HG02763 (cell line): ENCODE measurements around the gene PAOX.
"Not testable (repeated sequence)": the region's sequence is repeated elsewhere in the genome, so short reads cannot be mapped to it uniquely, and the experiment has no call there.

Experiments used
- ATAC-seq: cut with Tn5 transposase; IDR thresholded peaks from one replicate; pipeline ENCODE4 v1.9.1; 2021; ENCODE audit warnings: mild to moderate bottlenecking, moderate library complexity; ENCODE audit not compliant: unreplicated experiment

PAOX gene

GRCh38 chr10:133383551-133383950 is 4.5 kb downstream of the PAOX start:
- ATAC-seq, result no peak

- no peak for ATAC-seq
Measured at GRCh38 chr10:133384071-133384470, 5.0 kb downstream of the PAOX start.

GRCh38 chr10:133385214-133385613 is 6.2 kb downstream of the PAOX start:
- ATAC-seq, result no peak

- ATAC-seq, result not testable (repeated sequence)
Measured at GRCh38 chr10:133386951-133387350, 7.9 kb downstream of the PAOX start.

GRCh38 chr10:133388236-133388972 is 9.3 kb downstream of the PAOX start:
- no peak for ATAC-seq

GRCh38 chr10:133388973-133389818 is 10.1 kb downstream of the PAOX start:
- peak; percentile 76 for ATAC-seq

GRCh38 chr10:133390597-133391248 is 11.7 kb downstream of the PAOX start:
- no peak for ATAC-seq

- no peak for ATAC-seq
Measured at GRCh38 chr10:133391249-133391635, 12.2 kb downstream of the PAOX start.

- no peak for ATAC-seq
Measured at GRCh38 chr10:133391761-133392518, 12.9 kb downstream of the PAOX start.

- no peak for ATAC-seq
Measured at GRCh38 chr10:133393401-133394063, 14.5 kb downstream of the PAOX start.

- peak; percentile 61 for ATAC-seq
Measured at GRCh38 chr10:133394064-133394663, 15.1 kb downstream of the PAOX start, which contains the start of gene MTG1. Gene MTG1, plus strand, starts transcription at chr10:133394157. Its CDS starts 64 bp downstream, at chr10:133394221.

GRCh38 chr10:133394801-133395221 is 15.7 kb downstream of the PAOX start:
- no peak for ATAC-seq

GRCh38 chr10:133396035-133396624 is 17.1 kb downstream of the PAOX start:
- no peak for ATAC-seq

GRCh38 chr10:133397938-133398337 is 18.9 kb downstream of the PAOX start:
- ATAC-seq, result no peak

- no peak for ATAC-seq
Measured at GRCh38 chr10:133399123-133399601, 20.1 kb downstream of the PAOX start.

GRCh38 chr10:133400624-133401424 is 21.8 kb downstream of the PAOX start:
- peak; percentile 68 for ATAC-seq

- peak; percentile 15 for ATAC-seq
Measured at GRCh38 chr10:133401500-133401899, 22.4 kb downstream of the PAOX start.

- ATAC-seq, result no peak
Measured at GRCh38 chr10:133401981-133402725, 23.1 kb downstream of the PAOX start.
